Ramos (cell line): ENCODE results near the gene IFIT1B.
"Not testable (repeated sequence)": the region's sequence is repeated elsewhere in the genome, so short reads cannot be mapped to it uniquely, and the experiment has no call there.

Source experiments
- in situ Hi-C: fragments of 300-500 bp; cut with MboI; formaldehyde crosslinking; loops from one replicate; pipeline ENCODE4 v1.14.3; 2022; ENCODE audit warnings: low sequenced_read_pairs; ENCODE audit not compliant: unreplicated experiment

Gene IFIT1B, protein sequence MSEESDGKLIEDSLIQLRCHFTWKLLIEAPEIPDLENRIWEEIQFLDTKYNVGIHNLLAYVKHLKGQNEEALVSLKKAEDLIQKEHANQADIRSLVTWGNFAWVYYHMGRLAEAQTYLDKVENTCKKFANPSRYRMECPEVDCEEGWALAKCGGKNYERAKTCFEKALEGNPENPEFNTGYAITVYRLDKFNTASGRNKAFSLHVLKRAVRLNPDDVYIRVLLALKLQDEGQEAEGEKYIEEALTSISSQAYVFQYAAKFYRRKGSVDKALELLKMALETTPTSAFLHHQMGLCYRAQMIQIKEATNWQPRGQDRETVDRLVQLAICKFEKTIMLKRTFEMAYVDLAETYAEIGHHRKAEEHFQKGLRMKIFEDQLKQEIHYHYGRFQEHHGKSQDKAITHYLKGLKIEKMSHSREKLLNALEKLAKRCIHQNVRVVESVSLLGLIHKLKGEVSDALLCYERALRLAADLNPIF

DNA sequence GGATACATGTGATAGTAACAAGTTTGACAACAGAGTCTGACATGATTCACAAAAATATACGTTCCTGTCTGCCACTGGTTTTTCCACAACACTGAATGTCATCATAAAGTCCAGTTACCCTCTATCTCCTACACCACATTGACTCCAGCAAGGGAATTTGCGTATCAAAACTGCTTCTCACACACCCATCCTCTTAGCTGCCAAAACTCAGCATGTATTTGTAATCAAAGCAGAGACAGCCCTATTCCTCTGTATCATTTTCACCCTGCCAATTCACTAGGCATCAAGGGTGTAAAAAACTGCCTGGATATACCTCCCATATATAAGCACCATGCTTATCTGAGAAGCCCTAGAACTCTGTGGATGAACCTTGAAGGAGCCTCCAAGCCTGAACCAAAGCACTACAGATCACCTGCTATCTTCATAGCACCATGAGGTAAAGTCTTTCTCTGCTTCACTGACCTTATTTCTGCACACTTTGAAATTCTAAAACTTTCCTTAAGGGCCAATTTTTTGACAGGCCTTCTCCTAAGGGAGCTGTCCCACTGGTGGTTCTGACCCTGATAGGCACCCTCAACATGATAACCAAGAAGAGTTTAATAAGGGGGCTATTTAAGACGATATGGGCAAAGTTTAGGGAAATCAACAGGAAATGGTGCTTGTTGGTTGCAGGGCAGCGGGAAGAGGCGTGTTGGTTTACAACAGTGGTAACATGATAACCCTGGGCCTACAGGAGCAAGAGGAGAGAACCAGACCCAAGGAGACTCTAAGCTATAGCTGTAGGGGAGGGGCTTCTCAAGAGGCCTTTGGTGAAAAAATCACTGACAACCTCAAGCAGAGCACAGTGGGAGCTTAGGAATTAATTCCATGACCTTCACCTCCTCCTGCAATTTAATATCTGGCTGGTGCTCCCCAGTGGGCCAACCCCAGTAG is at the start of gene IFIT1B:
TSS of gene IFIT1B (plus strand) at position 352 of the 933 bp plus-strand sequence. CDS start at position 432, 80 bp downstream.
- in situ Hi-C loops = no loop called here

DNA sequence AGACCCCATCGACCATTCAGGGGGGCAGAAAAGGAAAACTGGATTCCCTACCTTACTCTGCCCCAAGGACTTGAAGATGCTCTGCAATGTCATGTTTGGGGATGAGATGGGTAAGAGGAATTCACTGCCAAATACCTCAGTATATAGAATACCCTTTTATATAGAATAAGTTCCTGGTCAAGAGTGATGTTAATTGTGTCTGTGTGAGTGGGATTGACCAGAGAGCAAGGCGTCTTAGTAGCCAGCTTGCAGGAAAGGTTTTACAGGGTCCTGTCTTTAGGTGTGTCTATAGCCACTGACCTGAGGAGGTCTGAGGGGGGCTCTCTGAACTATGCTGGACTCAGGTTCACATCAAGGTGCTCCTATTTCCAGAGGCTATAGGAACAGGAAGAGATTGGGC is 48.7 kb upstream of the IFIT1B start:
- in situ Hi-C loops = no loop called here

DNA sequence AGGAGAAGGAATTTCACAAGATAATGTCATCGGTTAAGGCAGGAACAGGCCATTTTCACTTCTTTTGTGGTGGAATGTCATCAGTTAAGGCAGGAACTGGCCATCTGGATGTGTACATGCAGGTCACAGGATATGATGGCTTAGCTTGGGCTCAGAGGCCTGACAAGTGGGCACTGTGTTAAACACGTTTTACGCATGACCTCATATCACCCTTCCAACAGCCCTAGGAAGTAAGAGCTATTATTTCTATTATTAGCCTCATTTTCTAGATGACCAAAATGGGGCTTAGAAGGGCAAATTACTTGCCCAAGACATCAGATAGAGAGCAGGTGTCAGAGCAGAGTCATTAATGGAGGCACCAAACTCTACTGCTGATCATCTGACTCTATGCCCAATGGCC is 47.8 kb upstream of the IFIT1B start:
- in situ Hi-C loops = not testable (repeated sequence)

DNA sequence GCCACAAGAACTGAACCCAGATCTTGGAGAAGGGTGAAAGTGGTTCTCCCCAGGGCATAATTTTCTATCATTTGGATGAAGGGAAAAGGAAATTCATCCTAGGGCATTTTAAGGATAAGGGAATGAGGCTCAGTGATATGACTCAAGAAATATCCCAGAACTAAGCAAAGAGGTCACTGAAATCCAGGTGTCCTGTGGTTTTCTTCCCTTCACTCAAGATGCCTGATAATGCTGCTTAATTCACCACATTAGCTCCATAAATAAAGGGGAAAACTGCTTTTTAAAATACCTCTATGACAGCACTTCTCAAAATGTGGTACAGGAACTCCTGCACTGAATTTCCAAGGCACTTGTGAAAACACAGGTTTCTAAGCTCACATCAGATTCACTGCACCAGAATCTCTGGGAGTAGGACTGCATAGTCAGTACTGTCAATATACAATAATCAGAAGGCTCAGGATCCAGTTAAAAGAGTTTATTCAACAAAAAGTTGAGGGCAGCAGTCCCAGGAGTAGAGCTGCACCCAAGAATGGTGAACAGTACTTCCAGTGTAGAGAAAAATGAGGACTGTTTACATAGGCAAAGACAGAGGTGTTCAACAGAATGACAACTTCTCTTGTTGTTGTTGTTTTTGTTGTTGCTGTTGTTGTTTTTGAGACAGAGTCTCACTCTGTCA is 47.2 kb upstream of the IFIT1B start:
- in situ Hi-C loops = no loop called here

DNA sequence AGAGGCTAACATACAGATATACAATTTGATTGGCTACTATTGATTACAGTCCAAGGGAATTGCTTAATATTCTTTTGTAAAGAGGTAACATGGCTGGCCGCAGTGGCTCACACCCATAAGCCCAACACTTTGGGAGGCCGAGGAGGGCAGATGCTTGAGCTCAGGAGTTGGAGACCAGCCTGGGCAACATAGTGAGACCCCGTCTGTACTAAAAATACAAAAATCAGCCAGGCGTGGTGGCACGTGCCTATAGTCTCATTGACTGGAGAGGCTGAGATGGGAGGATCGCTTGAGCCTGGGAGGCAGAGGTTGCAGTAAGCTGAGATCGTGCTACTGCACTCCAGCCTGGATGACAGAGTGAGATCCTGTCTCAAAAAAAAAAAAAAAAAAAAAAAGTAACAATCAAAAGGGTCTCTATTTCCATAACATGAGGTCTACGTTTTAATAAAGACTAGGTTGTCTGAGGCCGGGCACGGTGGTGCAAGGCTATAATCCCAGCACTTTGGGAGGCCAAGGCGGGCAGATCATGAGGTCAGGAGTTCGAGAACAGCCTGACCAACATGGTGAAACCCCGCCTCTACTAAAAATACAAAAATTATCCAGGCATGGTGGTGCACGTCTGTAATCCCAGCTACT is 46.3 kb upstream of the IFIT1B start:
- in situ Hi-C loops = not testable (repeated sequence)

DNA sequence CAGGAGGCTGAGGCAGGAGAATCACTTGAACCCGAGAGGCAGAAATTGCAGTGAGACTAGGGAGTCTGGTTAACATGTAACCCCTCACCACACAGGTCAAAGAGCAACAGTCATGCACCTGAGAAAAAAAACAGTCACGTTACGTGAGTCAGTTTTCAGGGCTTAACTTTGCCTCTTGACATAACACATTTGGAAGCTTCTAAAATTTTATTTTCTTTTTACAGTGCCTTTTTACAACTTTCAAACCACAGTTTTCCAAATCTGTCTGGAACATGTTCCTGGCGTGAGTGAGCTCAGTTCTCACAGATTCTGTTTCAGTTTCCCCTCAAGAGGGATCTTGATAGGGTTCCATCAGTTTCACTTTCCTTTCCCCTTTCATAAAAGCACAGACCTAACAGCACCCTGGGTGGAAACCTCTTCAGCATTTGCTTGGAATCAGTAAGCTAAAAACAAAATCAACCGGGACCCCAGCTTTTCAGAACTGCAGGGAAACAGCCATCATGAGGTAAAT is 45.7 kb upstream of the IFIT1B start:
- in situ Hi-C loops = no loop called here

DNA sequence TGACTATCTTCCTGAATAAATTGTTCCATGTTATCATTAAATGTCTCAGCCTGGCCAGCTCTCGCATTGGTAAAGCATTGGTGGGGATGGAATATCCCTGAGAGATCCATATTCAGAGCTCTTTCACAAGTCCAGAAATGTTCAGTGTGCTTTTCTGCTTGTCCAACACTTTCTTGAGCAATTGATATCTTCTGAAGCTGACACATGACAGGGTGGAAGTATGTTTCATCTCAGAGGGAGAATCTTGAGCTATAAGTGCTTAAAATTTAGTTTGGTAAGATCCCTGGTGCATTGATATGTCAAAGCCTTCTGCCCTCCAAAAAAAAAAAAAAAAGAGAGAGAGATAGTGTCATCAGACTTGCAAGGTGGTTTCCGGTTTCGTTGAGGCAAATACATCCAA is 42.6 kb upstream of the IFIT1B start:
- in situ Hi-C loops = no loop called here

DNA sequence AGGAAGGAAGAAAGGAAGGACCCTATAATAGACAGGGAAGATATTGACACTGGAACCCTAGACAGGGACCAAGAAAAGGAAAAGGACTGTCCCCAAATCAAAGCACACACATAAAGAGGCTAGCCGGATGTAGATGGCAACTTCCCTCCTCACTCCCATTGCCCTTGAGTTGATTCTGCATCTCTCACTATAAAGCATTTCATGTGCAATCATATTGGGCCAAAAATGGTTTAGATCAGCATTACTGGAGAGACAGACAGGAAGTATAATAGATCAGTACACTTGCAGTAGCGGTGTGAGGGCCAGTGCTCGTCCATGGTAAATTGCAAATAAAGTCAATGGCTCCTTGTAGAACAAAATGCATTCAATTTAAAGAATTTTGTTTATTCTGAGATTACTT is 41.6 kb upstream of the IFIT1B start:
- in situ Hi-C loops = no loop called here

DNA sequence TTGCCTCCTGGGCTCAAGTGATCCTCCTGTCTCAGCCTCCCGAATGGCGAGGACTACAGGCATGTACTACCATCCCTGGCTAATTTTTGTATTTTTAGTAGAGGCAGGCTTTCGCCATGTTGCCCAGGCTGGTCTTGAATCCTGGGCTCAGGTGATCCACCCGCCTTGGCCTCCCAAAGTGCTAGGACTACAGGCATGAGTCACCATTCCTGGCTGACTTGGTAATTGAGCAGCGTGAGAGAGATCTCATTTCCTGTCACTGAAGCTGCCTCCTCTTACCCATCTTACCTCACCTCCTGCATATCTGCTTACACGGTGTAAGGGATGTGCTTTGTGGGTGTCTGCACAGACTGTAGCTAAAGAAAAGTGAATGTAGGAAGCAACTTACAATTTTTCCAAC is 40.4 kb upstream of the IFIT1B start:
- in situ Hi-C loops = no loop called here

DNA sequence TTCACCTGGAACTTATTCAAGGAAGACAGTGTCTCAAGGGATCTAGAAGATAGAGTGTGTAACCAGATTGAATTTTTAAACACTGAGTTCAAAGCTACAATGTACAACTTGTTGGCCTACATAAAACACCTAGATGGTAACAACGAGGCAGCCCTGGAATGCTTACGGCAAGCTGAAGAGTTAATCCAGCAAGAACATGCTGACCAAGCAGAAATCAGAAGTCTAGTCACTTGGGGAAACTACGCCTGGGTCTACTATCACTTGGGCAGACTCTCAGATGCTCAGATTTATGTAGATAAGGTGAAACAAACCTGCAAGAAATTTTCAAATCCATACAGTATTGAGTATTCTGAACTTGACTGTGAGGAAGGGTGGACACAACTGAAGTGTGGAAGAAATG is 39.1 kb upstream of the IFIT1B start:
- in situ Hi-C loops = no loop called here

DNA sequence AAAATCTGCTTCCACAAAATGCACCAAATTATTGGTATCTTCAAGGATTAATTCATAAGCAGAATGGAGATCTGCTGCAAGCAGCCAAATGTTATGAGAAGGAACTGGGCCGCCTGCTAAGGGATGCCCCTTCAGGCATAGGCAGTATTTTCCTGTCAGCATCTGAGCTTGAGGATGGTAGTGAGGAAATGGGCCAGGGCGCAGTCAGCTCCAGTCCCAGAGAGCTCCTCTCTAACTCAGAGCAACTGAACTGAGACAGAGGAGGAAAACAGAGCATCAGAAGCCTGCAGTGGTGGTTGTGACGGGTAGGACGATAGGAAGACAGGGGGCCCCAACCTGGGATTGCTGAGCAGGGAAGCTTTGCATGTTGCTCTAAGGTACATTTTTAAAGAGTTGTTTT is 38.0 kb upstream of the IFIT1B start:
- in situ Hi-C loops = no loop called here

DNA sequence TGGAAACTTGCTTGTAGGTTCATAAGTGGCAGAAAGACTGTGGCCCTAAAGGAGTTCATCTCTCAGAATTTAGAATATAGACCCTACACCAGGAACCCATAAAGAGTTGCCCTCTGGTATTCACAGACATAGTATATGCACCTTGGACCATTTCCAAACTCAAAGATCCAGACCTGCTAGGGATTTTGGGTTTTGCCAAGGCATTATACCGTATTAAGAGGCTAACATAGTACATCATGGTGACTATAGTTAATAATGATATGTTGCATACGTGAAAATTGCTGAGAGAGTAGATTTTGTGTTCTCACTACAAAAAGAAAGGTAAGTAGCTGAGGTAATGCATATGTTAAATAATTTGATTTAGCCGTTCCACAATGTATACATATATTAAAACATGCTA is 36.2 kb upstream of the IFIT1B start:
- in situ Hi-C loops = no loop called here

DNA sequence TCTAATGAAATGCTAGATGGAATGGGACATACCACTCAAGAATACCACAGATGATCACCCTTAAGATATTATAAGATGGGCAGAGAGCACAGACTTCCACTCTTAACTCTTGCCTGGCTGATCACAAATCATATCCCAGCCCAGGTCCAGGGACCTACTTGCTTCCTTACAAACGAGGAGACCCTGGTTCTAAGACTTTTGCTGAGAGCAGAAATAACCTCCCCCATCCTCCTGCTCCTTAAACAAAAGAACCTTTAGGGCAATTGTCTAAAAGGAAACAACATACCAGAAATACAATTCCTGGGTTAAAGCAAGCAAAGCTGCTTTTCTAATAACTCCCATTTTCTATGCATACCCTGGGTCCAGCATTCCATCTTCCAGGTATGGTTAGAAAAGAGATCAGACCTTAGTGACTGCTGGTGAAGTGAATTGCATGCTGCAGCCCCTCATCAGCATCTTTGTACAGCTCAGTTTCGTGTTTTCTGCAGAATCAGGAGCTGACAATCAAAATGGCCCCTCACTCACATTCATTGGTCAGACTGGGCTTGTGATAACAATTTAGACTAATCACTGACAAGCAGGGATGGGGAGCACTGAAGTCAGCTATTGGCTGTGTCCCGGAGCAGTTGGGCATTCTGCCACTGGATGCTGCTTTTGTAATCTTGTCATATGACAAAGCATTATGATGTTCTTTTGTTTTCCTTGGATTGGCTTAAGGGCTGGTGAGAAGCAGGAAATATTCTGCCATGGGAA is 35.5 kb upstream of the IFIT1B start:
- in situ Hi-C loops = no loop called here

DNA sequence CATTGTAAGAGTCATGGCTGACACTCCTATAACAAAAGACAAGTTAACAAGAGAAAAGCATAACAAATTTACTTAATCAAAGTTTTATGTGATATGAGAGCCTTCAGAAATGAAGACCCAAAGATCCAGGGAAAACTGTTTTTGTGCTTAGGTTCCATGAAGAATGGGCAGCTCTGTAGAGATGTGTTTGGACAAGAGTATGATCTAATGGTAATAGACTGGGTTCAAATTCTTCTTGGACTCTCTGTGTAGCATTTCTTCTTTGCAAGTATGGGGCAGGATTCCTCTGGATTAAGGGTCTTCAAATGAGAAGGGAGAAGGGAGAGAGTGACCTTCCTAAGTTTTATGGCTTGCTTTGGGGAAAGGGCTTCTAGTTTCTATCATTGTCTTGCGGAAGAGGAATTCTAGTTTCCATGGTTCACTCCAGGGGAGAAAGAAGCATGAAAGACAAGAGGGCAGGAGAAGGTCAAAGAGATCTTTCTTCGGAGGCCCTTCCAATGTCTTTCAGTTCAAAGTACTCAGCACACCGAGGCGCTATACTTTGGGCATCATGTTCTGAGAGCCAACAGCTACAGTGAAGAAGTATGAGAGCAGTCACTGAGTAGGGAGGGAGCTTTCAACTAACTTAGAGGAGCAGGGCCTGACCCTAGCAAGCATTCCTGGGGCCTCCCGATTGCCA is 34.6 kb upstream of the IFIT1B start:
- in situ Hi-C loops = no loop called here

DNA sequence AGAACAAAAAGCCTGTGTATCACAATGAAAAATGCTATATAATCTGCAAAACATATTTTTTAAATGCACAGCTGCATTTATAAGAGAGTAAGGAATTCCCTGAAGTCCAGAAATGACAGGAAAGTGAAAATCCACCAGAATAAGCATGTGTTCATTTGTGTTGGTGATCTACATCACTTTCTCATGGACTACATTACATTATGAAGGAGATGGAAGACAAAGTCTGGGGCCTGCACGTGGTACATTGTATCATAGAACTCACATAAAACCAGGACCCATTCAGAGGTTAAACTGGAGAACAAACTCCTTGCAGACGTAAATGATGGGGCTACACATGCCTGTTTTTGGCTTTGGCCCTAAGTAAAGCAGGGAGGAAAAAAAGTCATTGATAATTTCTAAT is 33.7 kb upstream of the IFIT1B start:
- in situ Hi-C loops = no loop called here

DNA sequence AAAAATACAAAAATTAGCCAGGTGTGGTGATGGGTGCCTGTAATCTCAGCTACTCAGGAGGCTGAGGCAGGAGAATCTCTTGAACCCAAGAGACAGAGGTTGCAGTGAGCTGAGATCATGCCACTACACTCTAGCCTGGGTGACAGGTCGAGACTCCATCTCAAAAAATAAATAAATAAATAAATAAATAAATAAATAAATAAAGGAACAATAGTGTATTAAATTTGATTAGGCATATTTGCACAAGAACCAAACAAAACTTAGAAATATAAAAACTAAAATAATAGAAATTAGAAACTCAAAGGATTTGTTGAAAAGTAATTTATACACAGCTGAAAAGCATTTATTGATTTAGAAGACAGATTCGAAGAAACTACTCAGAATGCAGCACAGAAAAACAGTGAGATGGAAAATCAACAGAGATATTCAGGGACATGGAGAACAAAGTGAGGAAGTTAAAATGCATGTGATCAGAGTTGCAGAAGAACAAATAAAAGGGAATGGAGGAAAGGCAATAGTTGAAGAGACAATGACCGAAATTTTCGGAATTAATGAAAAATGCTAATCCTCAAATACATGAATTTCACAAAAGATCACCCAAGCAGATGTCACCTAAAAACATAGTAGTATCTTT is 32.4 kb upstream of the IFIT1B start:
- in situ Hi-C loops = no loop called here

DNA sequence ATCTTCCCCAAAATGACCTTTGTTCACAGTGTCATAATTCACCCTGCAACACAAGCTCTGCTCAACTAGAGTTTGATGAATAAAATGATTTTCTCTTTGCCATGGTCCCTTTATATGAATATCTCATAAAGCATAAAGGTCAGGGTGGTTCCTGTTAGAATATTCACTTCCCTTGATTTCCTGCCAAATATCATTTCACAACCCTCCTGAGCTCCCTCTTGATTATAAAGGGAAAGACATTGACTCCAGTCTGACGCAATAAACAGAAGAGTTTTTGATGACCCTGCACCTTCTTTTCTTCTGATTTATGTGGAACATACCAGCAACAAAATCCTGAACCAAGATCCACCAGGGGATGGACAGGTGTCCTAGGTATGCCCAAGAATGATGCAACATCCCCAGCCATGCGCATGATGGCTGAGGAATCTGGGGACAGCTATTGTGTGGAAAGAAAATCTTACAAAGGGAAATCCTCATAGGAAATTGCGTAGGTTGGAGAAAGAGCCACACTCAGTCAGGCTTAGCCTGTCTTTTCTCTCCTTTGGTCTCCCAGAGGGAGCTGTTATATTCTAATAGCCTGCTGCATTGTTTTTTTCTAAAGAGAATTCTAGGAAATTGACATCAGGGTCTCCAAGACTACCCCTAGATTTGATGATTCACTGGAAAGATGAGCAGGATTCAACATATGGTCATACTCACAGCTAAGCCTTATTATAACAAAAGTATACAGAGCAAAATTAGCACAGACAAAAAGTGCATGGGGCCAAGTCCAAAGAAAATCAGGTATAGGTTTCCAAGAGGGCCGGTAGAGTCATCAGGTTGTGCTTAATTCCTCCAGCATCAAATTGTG is 31.2 kb upstream of the IFIT1B start:
- in situ Hi-C loops = no loop called here
